HG02943 (cell line): ENCODE data around the gene TNFSF4.
"Not testable (repeated sequence)": the region's sequence is repeated elsewhere in the genome, so short reads cannot be mapped to it uniquely, and the experiment has no call there.

ENCODE experiments used
- ATAC-seq: cut with Tn5 transposase; IDR thresholded peaks from one replicate; pipeline ENCODE4 v1.9.1; 2021; ENCODE audit warnings: mild to moderate bottlenecking, low read depth, moderate library complexity; ENCODE audit not compliant: unreplicated experiment

TNFSF4 gene, protein sequence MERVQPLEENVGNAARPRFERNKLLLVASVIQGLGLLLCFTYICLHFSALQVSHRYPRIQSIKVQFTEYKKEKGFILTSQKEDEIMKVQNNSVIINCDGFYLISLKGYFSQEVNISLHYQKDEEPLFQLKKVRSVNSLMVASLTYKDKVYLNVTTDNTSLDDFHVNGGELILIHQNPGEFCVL

GRCh38 chr1:173206816-173207568 is at the start of gene TNFSF4:
Gene TNFSF4, minus strand, starts transcription at chr1:173207331. Its CDS starts 155 bp downstream, at chr1:173207176.
- ATAC-seq: no peak

- no peak for ATAC-seq
Measured at GRCh38 chr1:173255214-173255813, 48.2 kb upstream of the TNFSF4 start.

- no peak for ATAC-seq
Measured at GRCh38 chr1:173253046-173253445, 45.9 kb upstream of the TNFSF4 start.

GRCh38 chr1:173249349-173249748 is 42.2 kb upstream of the TNFSF4 start:
- ATAC-seq: no peak

DNA sequence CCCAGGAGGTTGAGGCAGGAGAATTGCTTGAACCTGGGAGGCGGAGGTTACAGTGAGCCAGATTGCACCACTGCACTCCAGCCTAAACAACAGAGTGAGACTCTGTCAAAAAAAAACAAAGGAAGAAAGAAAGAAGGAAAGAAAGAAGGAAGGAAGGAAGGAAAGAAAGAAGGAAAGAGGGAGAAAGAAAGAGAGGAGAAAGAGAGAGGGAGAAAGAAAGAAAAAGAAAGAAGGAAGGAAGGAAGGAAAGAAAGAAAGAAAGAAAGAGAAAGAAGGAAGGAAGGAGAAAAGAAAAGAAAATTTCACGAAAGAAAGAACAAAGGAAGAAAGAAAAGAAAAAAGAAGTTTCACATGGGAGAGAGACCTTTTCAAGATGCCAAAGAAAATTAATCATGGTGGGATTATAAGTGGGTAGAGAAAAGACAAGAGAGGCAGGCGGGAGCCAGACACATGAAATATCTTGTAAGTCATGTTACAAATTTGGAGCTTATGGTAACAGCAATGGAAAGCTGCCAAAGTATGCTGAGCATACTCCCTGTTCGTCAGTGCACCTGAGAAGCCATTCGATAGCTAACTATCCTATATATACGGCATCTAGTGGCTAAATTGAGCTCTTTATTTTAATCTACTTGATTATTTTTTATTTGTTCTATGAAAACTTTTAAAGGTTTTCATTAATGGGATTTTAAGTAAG is 41.3 kb upstream of the TNFSF4 start:
- no peak for ATAC-seq

GRCh38 chr1:173245892-173246291 is 38.8 kb upstream of the TNFSF4 start:
- ATAC-seq: no peak

DNA sequence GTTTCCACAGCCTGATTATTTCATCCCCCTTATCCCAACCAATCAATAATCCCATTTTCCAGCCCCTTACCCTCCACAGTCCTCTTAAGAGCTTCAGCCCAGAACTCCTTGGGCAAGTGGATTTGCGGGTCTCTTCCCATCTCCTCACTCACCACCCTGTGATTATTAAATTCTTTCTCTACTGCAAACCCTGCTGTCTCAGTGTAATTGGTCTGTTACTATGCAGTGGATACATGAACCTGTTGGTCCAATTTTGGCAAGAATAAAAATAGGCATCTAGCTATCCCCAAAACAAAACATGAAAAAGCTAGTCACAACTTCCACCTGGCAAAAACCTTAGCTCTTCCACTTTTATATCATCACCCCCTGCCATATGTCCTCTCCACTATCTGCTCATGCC is 36.2 kb upstream of the TNFSF4 start:
- no peak for ATAC-seq

DNA sequence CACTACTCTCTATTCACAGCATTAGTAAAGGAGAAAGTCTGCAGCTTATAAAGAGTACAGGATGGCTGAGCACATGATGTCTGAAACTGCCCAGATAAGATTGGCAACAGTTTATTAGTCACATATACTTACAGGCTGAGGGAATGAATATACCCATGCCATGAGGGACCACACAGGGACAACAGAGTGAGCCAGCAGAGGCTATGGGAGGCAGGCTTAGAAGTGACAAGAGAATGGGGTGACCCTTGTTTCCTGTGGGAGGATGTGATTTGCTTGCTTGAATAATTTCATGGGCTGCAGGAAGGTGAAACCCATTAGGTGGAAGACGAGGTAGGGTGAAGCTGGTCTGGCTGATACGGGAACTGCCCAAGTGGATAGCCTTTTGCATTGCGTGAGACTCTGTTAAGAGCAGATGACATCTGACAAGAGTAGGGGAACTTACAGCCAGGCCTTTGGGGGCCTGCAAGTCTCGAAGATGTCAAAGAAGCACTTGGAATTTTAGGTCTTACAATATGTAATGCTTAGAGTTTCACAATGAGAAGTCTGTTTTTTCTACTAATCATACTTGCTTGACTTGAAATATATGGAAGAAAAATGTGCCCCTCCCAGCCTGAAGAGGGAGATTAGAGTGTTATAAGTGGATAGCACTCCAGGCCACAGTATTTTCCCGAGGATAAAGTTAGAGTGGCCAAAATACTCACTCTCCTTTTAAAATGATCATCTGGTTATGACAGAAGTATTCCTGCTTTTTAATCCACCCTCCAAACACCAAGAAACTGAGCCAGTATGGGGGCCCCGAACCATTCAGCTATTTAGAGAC is 34.6 kb upstream of the TNFSF4 start:
- ATAC-seq: no peak

- no peak for ATAC-seq
Measured at GRCh38 chr1:173240609-173241008, 33.5 kb upstream of the TNFSF4 start.

GRCh38 chr1:173239058-173239457 is 31.9 kb upstream of the TNFSF4 start:
- no peak for ATAC-seq

GRCh38 chr1:173234899-173235298 is 27.8 kb upstream of the TNFSF4 start:
- no peak for ATAC-seq

DNA sequence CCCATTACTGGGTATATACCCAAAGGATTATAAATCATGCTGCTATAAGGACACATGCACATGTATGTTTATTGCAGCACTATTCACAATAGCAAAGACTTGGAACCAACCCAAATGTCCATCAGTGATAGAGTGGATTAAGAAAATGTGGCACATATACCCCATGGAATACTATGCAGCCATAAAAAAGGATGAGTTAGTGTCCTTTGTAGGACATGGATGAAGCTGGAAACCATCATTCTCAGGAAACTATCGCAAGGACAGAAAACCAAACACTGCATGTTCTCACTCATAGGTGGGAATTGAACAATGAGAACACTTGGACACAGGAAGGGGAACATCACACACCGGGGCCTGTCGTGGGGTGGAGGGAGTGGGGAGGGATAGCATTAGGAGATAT is 27.3 kb upstream of the TNFSF4 start:
- ATAC-seq: not testable (repeated sequence)

DNA sequence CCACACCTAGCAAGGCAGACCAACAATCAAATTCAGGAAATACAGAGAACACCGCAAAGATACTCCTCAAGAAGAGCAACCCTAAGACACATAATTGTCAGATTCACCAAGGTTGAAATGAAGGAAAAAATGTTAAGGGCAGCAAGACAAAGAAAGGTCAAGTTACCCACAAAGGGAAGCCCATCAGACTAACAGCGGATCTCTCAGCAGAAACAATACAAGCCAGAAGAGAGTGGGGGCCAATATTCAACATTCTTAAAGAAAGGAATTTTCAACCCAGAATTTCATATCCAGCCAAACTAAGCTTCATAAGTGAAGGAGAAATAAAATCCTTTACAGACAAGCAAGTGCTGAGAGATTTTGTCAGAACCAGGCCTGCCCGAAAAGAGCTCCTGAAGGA is 21.9 kb upstream of the TNFSF4 start:
- not testable (repeated sequence) for ATAC-seq

DNA sequence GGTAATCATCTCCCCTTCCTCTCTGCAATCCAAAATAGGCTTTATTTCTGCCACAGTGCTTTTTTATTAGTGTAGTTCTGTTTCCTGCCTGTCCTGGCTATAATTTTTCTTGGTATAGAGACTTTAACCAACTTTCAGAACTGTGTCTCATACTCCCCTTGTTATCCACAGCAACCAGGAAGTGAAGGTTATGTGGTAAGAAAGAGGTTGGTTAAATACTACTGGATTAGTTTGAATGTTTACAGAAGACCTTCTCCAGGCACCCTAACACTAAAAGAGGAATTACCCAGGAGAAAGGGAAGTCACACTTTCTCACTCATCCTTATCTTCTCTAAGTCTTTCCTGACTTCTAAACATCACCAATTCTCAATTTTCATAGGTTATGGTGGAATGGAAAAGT is 17.8 kb upstream of the TNFSF4 start:
- no peak for ATAC-seq

DNA sequence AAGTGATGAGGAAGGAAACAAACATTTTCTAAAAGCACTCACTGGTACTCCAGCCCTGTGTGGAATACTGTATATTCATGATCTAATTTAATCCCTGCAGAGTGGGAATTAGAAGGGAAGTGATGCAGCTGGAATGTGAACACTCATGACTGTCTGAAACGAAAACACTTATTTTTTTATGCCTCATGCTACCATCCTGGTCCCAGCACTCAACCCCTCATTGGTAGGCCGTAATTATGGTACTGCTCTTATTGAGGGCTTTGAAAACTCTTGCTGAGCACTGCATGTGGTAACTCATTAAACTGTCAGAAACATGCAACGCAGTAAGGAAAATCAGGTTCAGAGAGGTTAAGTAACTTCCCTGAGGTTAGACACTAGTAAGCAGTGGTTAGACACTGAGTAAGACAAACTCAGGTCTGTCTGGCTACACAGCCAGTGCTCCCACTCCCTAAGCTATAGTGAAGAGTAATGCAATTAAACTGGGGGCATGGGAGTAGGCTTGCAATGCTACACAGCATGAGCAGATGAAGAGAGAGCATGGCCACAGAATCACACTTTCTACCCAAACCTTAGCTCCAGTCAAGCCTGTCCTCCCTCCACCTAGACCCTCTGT is 17.3 kb upstream of the TNFSF4 start:
- ATAC-seq: no peak

- ATAC-seq: no peak
Measured at GRCh38 chr1:173223031-173223380, 15.9 kb upstream of the TNFSF4 start.

- ATAC-seq: no peak
Measured at GRCh38 chr1:173222149-173223030, 15.3 kb upstream of the TNFSF4 start.

DNA sequence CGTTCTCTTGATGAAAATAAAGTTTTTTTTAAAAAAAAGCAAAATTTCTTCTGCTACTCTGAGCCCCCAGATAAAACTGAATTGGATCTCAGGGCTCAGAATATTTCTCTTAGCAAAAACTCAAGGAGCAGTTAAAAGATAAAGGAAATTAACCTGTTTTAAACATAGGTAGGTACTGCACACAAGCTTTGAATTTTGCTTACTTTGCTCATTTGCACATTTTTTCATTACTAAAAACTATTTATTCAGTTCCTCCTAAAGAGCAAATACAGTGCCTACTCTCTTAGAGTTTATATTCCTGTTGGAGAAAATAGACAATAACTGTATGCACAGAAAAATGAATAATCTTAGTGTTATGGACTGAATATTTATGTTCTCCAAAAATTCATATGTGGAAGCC is 13.0 kb upstream of the TNFSF4 start:
- ATAC-seq: no peak

- no peak for ATAC-seq
Measured at GRCh38 chr1:173213665-173214064, 6.5 kb upstream of the TNFSF4 start.
